ENCODE results near the gene MYH9.

Gene MYH9

GRCh38 chr22:36344106-36344827 is 43.5 kb downstream of the MYH9 start:
- DNase-seq: peak; percentile 82

- no peak for DNase-seq
These were observed 44.1 kb downstream of the MYH9 start for GRCh38 chr22:36343720-36344105.

GRCh38 chr22:36343070-36343719 is 44.6 kb downstream of the MYH9 start:
- no peak for DNase-seq

GRCh38 chr22:36341640-36342041 is 46.1 kb downstream of the MYH9 start:
- no peak for DNase-seq

GRCh38 chr22:36340621-36341020 is 47.1 kb downstream of the MYH9 start:
- no peak for DNase-seq

GRCh38 chr22:36339171-36340065 is 48.3 kb downstream of the MYH9 start:
- peak; percentile 70 for DNase-seq

GRCh38 chr22:36337365-36338130 is 50.2 kb downstream of the MYH9 start:
- no peak for DNase-seq

- no peak for DNase-seq
These were observed 51.3 kb downstream of the MYH9 start for GRCh38 chr22:36336246-36337182.

GRCh38 chr22:36335621-36336020 is 52.1 kb downstream of the MYH9 start:
- DNase-seq: no peak

GRCh38 chr22:36334821-36335603 is 52.8 kb downstream of the MYH9 start:
- peak; percentile 45 for DNase-seq

GRCh38 chr22:36334081-36334820 is 53.5 kb downstream of the MYH9 start:
- peak; percentile 61 for DNase-seq

- no peak for DNase-seq
These were observed 54.1 kb downstream of the MYH9 start for GRCh38 chr22:36333644-36334043.

- DNase-seq: peak; percentile 79
These were observed 55.0 kb downstream of the MYH9 start for GRCh38 chr22:36332623-36333332.

- peak; percentile 70 for DNase-seq
These were observed 55.7 kb downstream of the MYH9 start for GRCh38 chr22:36331912-36332622.

- DNase-seq: peak; percentile 88
These were observed 56.4 kb downstream of the MYH9 start for GRCh38 chr22:36331306-36331911.

- DNase-seq: no peak
These were observed 57.0 kb downstream of the MYH9 start for GRCh38 chr22:36330655-36331305.

GRCh38 chr22:36330127-36330526 is 57.6 kb downstream of the MYH9 start:
- DNase-seq: no peak

Measured in activated CD4-positive, alpha-beta T cell treated with anti-CD3 and anti-CD28 coated beads for 48 hours (primary cell).